Keratinocyte (primary cell): ENCODE data around the gene FUT8. TPM values are rescaled to one million over a fixed set of nuclear protein-coding genes. Genes with fewer than 3 reads are reported as not detected.

ENCODE experiments used
- DNase-seq: peaks from one replicate; pipeline ENCODE4 v3.0.0-alpha.2; 2011; ENCODE audit warnings: low read depth, missing footprints, low spot score
- FAIRE-seq: peaks from 2 replicates; lab custom pipeline; 2011; peaks lifted over from hg19 to GRCh38; lab: Jason Lieb, UNC
- H2AFZ ChIP-seq: 2 replicates; pipeline ENCODE4 v1.6.0; 2012; ENCODE audit warnings: low read length, control low read depth, inconsistent platforms; ENCODE audit not compliant: control insufficient read depth
- H3K27ac ChIP-seq: 2 replicates; pipeline ENCODE4 v1.5.1; 2011; ENCODE audit warnings: low read length; ENCODE audit not compliant: control insufficient read depth, insufficient read depth
- H3K27me3 ChIP-seq: 3 replicates; pipeline ENCODE4 v1.6.0; 2011; ENCODE audit warnings: low read length; ENCODE audit not compliant: control insufficient read depth, insufficient read depth; ENCODE audit errors: extremely low read depth
- H3K36me3 ChIP-seq, 2 experiments: 2 replicates in 1 of 2; 3 replicates in 1 of 2; pipeline ENCODE4 v1.5.1; 2011; ENCODE audit warnings: low read length in 2 of 2, mild to moderate bottlenecking in 1 of 2; ENCODE audit not compliant: control insufficient read depth in 2 of 2, insufficient read depth in 2 of 2; ENCODE audit errors: extremely low read depth in 1 of 2
- H3K4me1 ChIP-seq: 3 replicates; pipeline ENCODE4 v1.5.1; 2011; ENCODE audit warnings: low read length; ENCODE audit not compliant: control insufficient read depth, insufficient read depth; ENCODE audit errors: extremely low read depth
- H3K4me2 ChIP-seq: 3 replicates; pipeline ENCODE4 v1.6.0; 2011; ENCODE audit warnings: low read depth, low read length; ENCODE audit not compliant: control insufficient read depth, insufficient read depth; ENCODE audit errors: extremely low read depth
- H3K4me3 ChIP-seq, 3 experiments: fragments of 200-600 bp in 1 of 3; sonication (generic) in 1 of 3; 2 replicates in 2 of 3; 3 replicates in 1 of 3; pipeline ENCODE4 v1.5.1; 2011 to 2016; ENCODE audit warnings: low read length in 3 of 3, mild to moderate bottlenecking in 3 of 3, control low read depth in 2 of 3, inconsistent platforms in 1 of 3, low read depth in 1 of 3, mixed read lengths in 1 of 3, mixed run types in 1 of 3, moderate library complexity in 1 of 3; ENCODE audit not compliant: control insufficient read depth in 2 of 3, insufficient read depth in 2 of 3; ENCODE audit errors: extremely low read depth in 1 of 3
- H3K79me2 ChIP-seq: 2 replicates; pipeline ENCODE4 v1.6.0; 2012; ENCODE audit warnings: low read length; ENCODE audit not compliant: control insufficient read depth, insufficient read depth
- H3K9ac ChIP-seq: 3 replicates; pipeline ENCODE4 v1.6.0; 2011; ENCODE audit warnings: low read length; ENCODE audit not compliant: control insufficient read depth, insufficient read depth; ENCODE audit errors: extremely low read depth
- H3K9me1 ChIP-seq: 3 replicates; pipeline ENCODE4 v1.6.0; 2011; ENCODE audit warnings: low read length; ENCODE audit not compliant: control insufficient read depth, insufficient read depth; ENCODE audit errors: extremely low read depth
- H3K9me3 ChIP-seq: 2 replicates; pipeline ENCODE4 v1.5.1; 2012; ENCODE audit warnings: low read depth, low read length; ENCODE audit not compliant: control insufficient read depth
- H4K20me1 ChIP-seq: 3 replicates; pipeline ENCODE4 v1.6.0; 2011; ENCODE audit warnings: low read length; ENCODE audit not compliant: control insufficient read depth, insufficient read depth; ENCODE audit errors: extremely low read depth
- EZH2 ChIP-seq: IDR thresholded peaks from one replicate; pipeline ENCODE4 v1.6.1; 2012; ENCODE audit warnings: inconsistent platforms, mild to moderate bottlenecking, low read length, moderate library complexity
- dilution Hi-C: fragments of 300-500 bp; cut with MboI; formaldehyde crosslinking; loops from one replicate; pipeline ENCODE4 v1.7.0; 2020; ENCODE audit warnings: low sequenced_read_pairs; ENCODE audit not compliant: extremely low pct_ligation_motif_present
- polyA plus RNA-seq, 5 experiments: library from polyadenylated mRNA; depleted of rRNA in 3 of 5; stranded (reverse) in 3 of 5; stranded (forward) in 1 of 5; unstranded in 1 of 5; fragments of >200 nt; gene quantifications; 1 replicate in 1 of 5; 2 replicates in 3 of 5; 3 replicates in 1 of 5; pipeline versions ENCODE4 v1.2.1 to v1.2.3, GENCODE V29; 2011 to 2012; ENCODE audit warnings: missing spikeins in 2 of 5, low read depth in 1 of 5, low replicate concordance in 1 of 5
- TF ChIP-seq, protein P1 (sequence below), 3 experiments: IDR thresholded peaks in 1 of 3; conservative IDR thresholded peaks in 1 of 3; optimal IDR thresholded peaks in 1 of 3; 2 replicates in 2 of 3; 3 replicates in 1 of 3; pipeline versions ENCODE3 to v1.5.1; 2011; ENCODE audit warnings: low read length in 3 of 3, mild to moderate bottlenecking in 3 of 3, moderate library complexity in 2 of 3, control low read depth in 1 of 3, inconsistent platforms in 1 of 3; ENCODE audit not compliant: insufficient read depth in 2 of 3; ENCODE audit errors: extremely low read depth in 1 of 3

FUT8 gene
- polyA plus RNA-seq, 1 donor (not counting 4 experiments of a cell fraction or from before 2014, with no cell fraction given), result 12.5 TPM

DNA sequence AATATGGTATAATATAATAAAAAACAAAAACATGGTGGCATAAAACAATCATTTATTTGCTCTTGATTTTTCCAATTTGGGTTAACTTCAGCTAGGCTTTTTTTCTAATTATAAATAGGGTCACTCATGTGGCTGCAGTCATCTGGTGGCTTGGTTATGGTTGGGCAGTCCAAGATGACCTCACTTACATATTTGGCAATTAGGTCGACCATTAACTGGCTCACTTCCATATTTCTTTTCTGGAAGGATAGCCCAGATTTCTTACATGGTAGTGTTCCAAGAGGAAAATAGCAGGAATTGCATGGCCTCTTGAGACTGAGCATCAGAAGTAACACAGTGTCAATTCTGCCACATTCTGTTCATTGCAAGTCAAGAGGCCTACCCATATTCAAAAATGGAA is 153.4 kb downstream of the FUT8 start:
- no peaks in the 10 kb centered on the region for H4K20me1 ChIP-seq
- no peaks in the 10 kb centered on the region for H3K36me3 ChIP-seq
- peaks cover 12% of the 10 kb centered on the region for H3K4me1 ChIP-seq
- no peaks in the 10 kb centered on the region for H3K9me1 ChIP-seq
- H3K27me3 ChIP-seq, result no peaks in the 10 kb centered on the region
- H3K9ac ChIP-seq, result no peak overlapping the region
- dilution Hi-C loops, result no loop called here
- no peak overlapping the region for H3K4me2 ChIP-seq
- H3K9me3 ChIP-seq, result no peaks in the 10 kb centered on the region
- no peak for TF ChIP-seq EZH2
- H2AFZ ChIP-seq, result no peak overlapping the region
- H3K4me3 ChIP-seq, result no peak overlapping the region
- DNase-seq (no peak), FAIRE-seq (no peak)
- no peak overlapping the region for H3K27ac ChIP-seq
- H3K79me2 ChIP-seq, result no peaks in the 10 kb centered on the region

DNA sequence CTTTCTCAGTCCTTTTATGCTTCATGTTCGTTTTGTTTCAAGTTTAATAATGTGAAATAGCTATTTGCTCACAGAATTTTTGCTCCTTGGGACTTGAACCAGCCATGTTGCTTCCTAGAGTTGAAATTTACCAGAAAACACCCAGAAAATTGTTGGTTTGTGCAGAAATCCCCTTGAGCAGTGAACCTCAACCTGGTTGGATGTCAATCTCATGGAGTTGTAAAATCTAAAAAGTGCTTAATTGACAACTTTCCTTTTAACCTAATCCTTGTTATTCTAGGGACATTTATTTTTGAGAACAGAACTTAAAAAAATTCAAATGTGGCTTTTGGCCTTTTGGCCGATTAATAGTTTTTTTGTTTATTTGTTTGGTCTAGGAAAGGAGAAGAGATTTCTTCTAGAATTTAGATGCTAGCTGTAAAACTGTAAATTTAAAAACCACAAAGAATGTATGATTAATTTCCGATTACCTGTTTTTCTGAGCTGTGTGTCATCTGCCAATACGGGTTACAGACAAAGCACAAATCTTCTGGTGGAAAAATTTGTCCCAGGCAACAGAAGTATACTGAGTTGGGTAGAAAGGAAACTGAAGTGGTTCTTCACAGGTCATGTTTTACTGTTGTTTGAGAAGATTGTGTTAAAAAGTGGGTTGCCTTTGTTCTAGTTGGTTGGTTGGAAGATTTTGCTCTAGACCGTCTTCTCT is 154.4 kb downstream of the FUT8 start:
- no peaks in the 10 kb centered on the region for H3K9me1 ChIP-seq

More for the DNA sequence above, 154.4 kb downstream of the FUT8 start:
- peak overlapping the region; percentile 47 for H3K4me2 ChIP-seq
- FAIRE-seq (no peak), DNase-seq (no peak)
- no peaks in the 10 kb centered on the region for H3K9me3 ChIP-seq
- no peak for TF ChIP-seq EZH2
- TF ChIP-seq, protein P1, sequence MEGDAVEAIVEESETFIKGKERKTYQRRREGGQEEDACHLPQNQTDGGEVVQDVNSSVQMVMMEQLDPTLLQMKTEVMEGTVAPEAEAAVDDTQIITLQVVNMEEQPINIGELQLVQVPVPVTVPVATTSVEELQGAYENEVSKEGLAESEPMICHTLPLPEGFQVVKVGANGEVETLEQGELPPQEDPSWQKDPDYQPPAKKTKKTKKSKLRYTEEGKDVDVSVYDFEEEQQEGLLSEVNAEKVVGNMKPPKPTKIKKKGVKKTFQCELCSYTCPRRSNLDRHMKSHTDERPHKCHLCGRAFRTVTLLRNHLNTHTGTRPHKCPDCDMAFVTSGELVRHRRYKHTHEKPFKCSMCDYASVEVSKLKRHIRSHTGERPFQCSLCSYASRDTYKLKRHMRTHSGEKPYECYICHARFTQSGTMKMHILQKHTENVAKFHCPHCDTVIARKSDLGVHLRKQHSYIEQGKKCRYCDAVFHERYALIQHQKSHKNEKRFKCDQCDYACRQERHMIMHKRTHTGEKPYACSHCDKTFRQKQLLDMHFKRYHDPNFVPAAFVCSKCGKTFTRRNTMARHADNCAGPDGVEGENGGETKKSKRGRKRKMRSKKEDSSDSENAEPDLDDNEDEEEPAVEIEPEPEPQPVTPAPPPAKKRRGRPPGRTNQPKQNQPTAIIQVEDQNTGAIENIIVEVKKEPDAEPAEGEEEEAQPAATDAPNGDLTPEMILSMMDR (optimal IDR thresholded peaks at IDR 0.05 in 1 of 3, IDR thresholded peaks at IDR 0.05 in 1 of 3, conservative IDR thresholded peaks at IDR 0.05 in 1 of 3; ENCODE audit: extremely low read depth in 1 of 3, insufficient read depth in 2 of 3, low read length in 3 of 3), result no peak
- H3K79me2 ChIP-seq, result no peaks in the 10 kb centered on the region
- dilution Hi-C loops, result no loop called here
- H3K4me3 ChIP-seq, result no peak overlapping the region
- peaks cover 12% of the 10 kb centered on the region for H3K4me1 ChIP-seq
- H3K9ac ChIP-seq, result no peak overlapping the region
- H4K20me1 ChIP-seq, result no peaks in the 10 kb centered on the region
- H3K27me3 ChIP-seq, result no peaks in the 10 kb centered on the region
- H3K27ac ChIP-seq, result no peak overlapping the region
- H3K36me3 ChIP-seq, result no peaks in the 10 kb centered on the region
- peak overlapping the region; percentile 44 for H2AFZ ChIP-seq
